Stimulated activated memory B cell treated with anti-CD40 and anti-IgM and Interleukin-4, amounts not matched to agents 10 μg/mL and 1 μg/mL and 100 μg/mL, for 72 hours (primary cell): ENCODE measurements around the gene ADH5.
"Not testable (repeated sequence)": the region's sequence is repeated elsewhere in the genome, so short reads cannot be mapped to it uniquely, and the experiment has no call there.

Experiments used
- ATAC-seq: fragments of 150-1000 bp; cut with Tn5 transposase; 2 replicates; pipeline ENCODE4 v1.10.0; 2021
- H3K27ac Mint-ChIP-seq: one replicate; pipeline ENCODE4 v1.8.0; 2022; ENCODE audit warnings: mild to moderate bottlenecking, mixed read lengths
- H3K27me3 Mint-ChIP-seq: one replicate; pipeline ENCODE4 v1.8.0; 2022; ENCODE audit warnings: mixed read lengths
- H3K36me3 Mint-ChIP-seq: one replicate; pipeline ENCODE4 v1.8.0; 2022; ENCODE audit warnings: mixed read lengths
- H3K4me1 Mint-ChIP-seq: one replicate; pipeline ENCODE4 v1.8.0; 2022; ENCODE audit warnings: mixed read lengths
- H3K4me3 Mint-ChIP-seq: one replicate; pipeline ENCODE4 v1.8.0; 2022; ENCODE audit warnings: mild to moderate bottlenecking, moderate library complexity, mixed read lengths
- H3K9me3 Mint-ChIP-seq: one replicate; pipeline ENCODE4 v1.8.0; 2022; ENCODE audit warnings: mixed read lengths

ADH5 gene

DNA sequence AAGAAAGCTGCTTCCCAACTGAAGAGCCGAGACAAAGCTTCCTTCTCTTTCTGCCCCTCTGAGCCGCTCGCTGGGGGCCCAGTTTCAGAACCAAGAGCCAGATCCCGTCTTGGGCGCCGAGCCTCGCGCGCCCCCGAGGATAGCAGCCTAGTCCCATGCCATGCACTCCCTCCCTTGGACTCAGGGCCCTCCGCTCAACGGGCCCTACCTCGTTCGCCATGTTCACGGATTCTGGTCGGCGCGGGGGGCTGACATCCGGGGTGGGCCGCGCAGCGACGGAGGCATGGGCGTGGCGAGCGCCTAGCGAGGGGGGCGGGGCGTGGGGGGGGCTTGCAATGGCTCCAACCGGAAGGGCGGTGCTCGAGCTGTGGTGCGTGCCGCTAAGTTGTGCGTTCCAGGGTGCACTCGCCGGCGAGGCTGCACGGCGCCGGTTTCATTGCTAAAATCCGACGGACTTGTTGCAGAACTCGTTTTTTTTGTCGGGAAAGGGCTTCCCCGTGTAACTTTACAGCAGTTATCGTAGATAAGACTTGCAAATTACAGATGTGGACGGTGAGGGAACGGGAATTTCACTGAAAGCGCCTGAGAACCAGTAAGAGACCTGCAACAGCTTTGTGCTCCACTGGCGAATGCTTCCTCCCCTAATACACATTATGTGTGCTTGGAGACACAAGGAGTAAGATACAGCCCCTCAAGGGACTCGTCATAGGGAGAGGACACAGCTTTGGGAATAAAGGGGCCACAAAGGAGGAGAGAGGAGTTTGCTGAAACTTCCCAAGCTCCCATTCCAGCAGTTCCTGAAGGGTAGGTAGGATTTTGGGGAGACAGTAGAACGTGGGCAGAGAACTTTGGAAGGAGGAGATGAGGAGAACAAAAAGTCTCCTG is at the start of gene ADH5:
TSS of gene ADH5 (minus strand) at position 308 of the 885 bp plus-strand sequence. CDS start at position 220, 88 bp downstream.
- Mint-ChIP-seq H3K4me1 (peaks cover 50% of the 10 kb centered on the region), H3K36me3 (peaks cover 15% of the 10 kb centered on the region), H3K27ac (peak within 1 kb of the TSS; percentile 97), H3K4me3 (peak within 1 kb of the TSS; percentile 95), H3K9me3 (no peaks in the 10 kb centered on the region), H3K27me3 (no peaks in the 10 kb centered on the region)
- peak; percentile 99 for ATAC-seq

DNA sequence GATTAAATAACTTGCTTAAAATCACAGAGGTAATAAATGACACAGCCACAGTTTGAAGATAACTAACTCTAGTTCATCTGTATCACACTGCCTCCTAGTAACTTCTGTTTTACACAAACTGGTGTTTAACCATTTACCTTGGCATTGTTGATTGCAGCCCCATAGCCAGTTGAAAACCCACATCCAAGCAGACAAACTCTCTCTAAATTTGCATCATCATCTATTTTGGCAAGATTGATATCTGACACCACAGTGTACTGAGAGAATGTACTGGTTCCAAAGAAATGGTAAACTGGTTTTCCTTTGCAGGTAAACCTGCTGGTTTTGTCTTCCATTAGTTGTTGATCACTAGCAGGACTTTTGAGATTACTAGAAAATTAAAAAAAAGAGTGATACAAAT is 47.7 kb upstream of the ADH5 start:
- Mint-ChIP-seq H3K36me3 (no peaks in the 10 kb centered on the region), H3K9me3 (no peaks in the 10 kb centered on the region), H3K4me3 (no peak overlapping the region), H3K27ac (no peak overlapping the region), H3K27me3 (no peaks in the 10 kb centered on the region), H3K4me1 (no peaks in the 10 kb centered on the region)
- no peak for ATAC-seq

DNA sequence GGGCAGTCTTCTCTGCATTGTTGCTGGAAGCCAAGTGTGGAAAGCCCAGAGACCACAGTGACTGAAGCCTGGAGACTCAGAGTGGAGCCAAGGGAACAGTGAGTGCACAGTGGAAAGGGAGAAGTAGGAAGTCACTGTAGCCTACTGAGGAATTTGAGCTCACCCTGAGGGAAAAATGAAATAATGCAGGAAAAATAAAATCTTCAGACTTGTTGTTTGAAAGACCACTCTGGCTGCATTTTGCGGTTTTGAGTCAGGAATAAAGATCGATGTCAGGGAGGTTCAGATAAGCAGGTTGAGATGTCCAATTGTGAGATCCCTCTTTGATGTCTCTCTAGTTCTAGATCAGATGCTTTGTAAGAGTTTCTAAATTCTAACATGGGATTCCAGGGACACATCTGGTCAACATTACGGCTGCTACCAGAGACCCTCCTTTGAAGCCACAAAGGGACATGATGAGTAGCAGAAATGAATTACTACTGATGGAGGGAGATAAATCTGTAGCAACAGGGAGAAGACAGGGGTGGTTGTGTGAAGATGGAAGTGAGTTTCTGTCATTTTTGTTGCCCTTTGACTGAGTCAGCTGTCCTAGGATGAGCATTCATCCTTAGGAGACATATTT is 47.1 kb upstream of the ADH5 start:
- H3K4me1 Mint-ChIP-seq, result no peaks in the 10 kb centered on the region
- no peaks in the 10 kb centered on the region for H3K27me3 Mint-ChIP-seq
- peak; percentile 41 for ATAC-seq
- H3K27ac Mint-ChIP-seq, result no peak overlapping the region
- H3K9me3 Mint-ChIP-seq, result no peaks in the 10 kb centered on the region
- H3K4me3 Mint-ChIP-seq, result no peak overlapping the region
- no peaks in the 10 kb centered on the region for H3K36me3 Mint-ChIP-seq

DNA sequence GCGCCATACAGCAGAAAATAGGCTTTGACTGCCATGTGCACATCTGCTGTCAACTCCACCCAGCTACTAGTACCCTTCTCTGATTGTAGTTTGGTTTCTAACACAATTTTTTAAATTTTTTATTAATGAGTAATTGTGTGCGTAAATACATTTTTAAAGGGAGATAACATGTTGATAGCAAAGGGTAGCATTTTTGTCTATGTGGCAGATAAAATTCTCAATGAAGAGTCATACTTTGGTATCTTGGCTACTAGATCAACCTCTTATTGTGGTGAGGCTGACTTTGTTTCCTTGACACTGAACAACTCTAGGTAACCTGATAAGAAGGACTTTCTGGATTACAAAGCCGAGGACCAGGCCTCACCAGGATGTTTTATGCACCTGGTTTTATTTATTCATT is 46.0 kb upstream of the ADH5 start:
- Mint-ChIP-seq H3K27me3 (no peaks in the 10 kb centered on the region), H3K4me1 (no peaks in the 10 kb centered on the region), H3K36me3 (no peaks in the 10 kb centered on the region), H3K4me3 (no peak overlapping the region), H3K9me3 (peaks cover 3% of the 10 kb centered on the region), H3K27ac (no peak overlapping the region)
- ATAC-seq, result no peak

DNA sequence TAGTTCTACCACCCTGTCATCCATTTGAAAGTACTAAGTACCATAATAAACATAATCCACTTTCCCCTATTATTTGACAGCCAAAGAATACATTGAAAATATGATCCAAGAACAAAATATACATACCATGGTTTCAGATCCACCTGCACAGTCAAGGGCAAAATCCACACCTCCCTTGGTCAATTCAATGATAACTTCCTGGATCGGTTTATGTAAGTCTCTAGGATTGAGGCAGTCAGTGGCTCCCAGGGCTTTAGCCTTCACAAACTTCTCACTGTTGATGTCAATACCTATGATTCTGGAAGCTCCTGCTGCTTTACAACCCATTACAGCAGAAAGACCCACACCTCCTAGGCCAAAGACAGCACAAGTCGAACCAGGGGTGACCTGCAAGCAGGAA is 42.8 kb upstream of the ADH5 start:
- Mint-ChIP-seq H3K9me3 (peaks cover 4% of the 10 kb centered on the region), H3K36me3 (no peaks in the 10 kb centered on the region), H3K4me3 (no peak overlapping the region), H3K27me3 (no peaks in the 10 kb centered on the region), H3K4me1 (no peaks in the 10 kb centered on the region), H3K27ac (no peak overlapping the region)
- no peak for ATAC-seq

DNA sequence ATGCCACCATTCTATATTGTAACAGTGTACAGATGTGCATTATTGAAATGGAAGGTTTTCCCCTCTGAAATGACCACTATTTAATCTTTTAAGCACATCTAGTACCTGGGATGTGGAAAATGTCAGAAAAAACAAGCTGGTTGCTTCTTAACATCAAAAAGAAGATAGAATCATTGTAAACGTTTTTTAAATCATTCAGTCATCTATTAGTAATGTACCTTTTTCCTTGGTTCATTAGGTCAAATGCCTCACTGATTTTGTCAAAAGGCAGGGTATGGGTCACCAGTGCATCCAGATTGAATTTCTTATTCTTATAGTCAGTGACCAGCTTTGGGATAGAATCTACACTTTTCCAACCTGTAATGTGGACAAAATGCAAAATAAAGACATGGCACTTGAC is 37.8 kb upstream of the ADH5 start:
- H3K27me3 Mint-ChIP-seq, result no peaks in the 10 kb centered on the region
- H3K9me3 Mint-ChIP-seq, result peaks cover 4% of the 10 kb centered on the region
- H3K27ac Mint-ChIP-seq, result no peak overlapping the region
- no peaks in the 10 kb centered on the region for H3K4me1 Mint-ChIP-seq
- ATAC-seq, result no peak
- no peak overlapping the region for H3K4me3 Mint-ChIP-seq
- no peaks in the 10 kb centered on the region for H3K36me3 Mint-ChIP-seq

DNA sequence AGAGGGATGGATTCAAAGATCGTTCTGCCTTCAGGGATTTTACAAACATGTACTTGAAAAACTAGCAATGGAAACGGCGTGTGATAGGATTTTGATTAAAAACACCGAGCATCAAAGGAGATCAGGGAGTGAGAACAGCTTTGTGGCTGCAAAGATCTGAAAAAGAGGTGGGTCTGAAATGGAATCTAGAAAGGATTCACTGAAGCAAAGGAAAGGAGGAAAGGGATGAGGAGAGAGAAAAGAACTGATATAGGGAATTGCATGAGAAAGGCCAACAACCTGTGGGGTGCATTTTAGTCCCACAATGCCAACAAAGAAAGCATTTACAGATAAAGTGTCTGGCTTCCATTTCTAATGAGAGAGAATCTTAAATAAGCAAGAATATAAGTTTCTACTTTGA is 32.4 kb upstream of the ADH5 start:
- Mint-ChIP-seq H3K27ac (no peak overlapping the region), H3K4me3 (no peak overlapping the region), H3K4me1 (no peaks in the 10 kb centered on the region), H3K9me3 (no peaks in the 10 kb centered on the region), H3K27me3 (no peaks in the 10 kb centered on the region), H3K36me3 (no peaks in the 10 kb centered on the region)
- no peak for ATAC-seq

DNA sequence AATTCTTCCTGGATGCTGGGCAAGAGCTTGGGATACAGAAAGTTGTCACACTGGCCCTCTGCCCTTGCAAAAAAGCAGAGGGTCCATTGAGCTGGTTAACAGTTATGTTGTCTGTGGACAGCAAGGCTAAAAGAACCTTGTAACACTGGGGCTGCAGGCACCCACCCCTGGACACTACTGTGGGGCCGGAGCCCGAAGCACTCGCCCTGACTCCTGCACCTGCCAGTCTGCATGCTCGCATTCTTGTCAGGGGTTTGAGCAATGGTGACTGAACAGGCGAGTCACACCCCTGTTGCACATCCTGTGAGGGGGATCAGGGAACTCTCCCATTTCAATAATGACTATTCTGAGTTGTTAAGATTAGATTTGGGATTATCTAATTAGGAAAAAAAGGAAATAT is 31.9 kb upstream of the ADH5 start:
- Mint-ChIP-seq H3K4me1 (no peaks in the 10 kb centered on the region), H3K27ac (no peak overlapping the region), H3K36me3 (no peaks in the 10 kb centered on the region), H3K4me3 (no peak overlapping the region), H3K9me3 (no peaks in the 10 kb centered on the region), H3K27me3 (no peaks in the 10 kb centered on the region)
- ATAC-seq, result no peak

DNA sequence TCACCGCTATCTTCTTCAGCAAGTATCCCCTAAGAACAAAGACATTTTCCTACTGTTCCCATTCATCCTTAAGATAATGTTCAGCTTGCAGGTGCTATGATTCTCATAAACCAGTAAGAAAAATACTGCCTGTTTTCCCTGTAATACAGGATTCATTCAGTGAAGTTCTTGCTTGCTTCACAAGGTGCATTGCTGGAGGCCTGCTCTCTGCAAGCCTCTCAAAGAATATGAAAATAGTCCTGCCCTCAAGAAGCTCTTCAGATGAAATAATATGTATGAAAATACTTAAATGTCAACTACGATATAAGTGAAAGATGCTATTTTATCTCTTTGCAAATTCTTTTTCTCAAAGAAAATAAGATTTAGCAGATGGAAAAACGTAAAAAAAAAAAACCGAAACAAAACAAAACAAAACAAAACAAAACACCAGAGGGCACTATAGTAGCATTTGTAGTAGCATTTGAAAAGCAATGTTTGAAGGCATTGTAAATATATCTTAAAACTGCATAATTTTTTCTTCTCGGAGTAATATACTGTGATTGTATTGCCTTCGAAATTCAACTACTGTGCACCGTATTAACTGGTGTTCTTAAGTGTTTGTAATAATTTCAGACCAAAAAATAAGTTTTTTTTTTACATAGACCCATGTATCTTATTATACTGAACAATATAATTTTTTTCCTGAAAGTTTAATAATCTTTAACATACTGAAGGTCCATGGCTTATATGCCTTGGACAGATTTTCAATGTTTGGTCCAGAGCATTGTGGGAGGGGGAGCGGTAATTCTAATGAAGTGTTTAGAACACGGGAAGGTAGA is 29.5 kb upstream of the ADH5 start:
- H3K4me1 Mint-ChIP-seq, result no peaks in the 10 kb centered on the region
- no peaks in the 10 kb centered on the region for H3K27me3 Mint-ChIP-seq
- no peaks in the 10 kb centered on the region for H3K9me3 Mint-ChIP-seq
- ATAC-seq, result no peak
- H3K36me3 Mint-ChIP-seq, result no peaks in the 10 kb centered on the region
- no peak overlapping the region for H3K27ac Mint-ChIP-seq
- no peak overlapping the region for H3K4me3 Mint-ChIP-seq

DNA sequence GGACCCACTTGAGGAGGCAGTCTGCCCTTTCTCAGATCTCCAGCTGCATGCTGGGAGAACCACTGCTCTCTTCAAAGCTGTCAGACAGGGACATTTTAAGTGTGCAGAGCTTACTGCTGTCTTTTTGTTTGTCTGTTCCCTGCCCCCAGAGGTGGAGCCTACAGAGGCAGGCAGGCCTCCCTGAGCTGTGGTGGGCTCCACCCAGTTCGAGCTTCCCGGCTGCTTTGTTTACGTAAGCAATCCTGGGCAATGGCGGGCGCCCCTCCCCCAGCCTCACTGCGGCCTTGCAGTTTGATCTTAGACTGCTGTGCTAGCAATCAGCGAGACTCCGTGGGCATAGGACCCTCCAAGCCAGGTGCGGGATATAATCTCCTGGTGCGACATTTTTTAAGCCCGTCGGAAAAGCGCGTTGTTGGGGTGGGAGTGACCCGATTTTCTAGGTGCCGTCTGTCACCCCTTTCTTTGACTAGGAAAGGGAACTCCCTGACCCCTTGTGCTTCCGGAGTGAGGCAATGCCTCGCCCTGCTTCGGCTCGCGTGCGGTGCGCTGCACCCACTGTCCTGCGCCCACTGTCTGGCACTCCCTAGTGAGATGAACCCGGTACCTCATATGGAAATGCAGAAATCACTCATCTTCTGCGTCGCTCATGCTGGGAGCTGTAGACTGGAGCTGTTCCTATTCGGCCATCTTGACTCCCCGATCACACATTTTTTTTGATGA is 28.7 kb upstream of the ADH5 start:
- H3K27me3 Mint-ChIP-seq, H3K9me3 Mint-ChIP-seq, ATAC-seq, H3K27ac Mint-ChIP-seq, H3K4me3 Mint-ChIP-seq, H3K4me1 Mint-ChIP-seq, H3K36me3 Mint-ChIP-seq: not testable (repeated sequence)

DNA sequence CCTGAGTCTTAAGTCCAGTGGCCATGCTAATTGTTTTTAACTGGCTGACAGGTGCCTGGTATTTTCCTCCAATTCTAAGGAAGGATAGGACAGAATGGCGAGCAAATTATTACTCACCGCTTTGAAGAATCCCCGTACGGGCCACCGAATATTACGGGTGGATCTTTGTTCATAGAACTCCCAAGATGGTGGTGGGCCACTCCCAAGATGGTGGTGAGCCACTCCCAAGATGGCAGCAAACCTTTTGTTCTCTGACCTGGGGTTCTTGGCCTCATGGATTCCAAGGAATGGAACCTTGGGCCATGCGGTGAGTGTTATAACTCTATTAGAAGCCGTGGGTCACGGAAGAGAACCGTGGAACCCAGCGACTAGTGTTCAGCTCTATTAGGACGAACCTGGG is 20.7 kb upstream of the ADH5 start:
- ATAC-seq, H3K27ac Mint-ChIP-seq, H3K27me3 Mint-ChIP-seq, H3K4me1 Mint-ChIP-seq, H3K36me3 Mint-ChIP-seq, H3K4me3 Mint-ChIP-seq, H3K9me3 Mint-ChIP-seq: not testable (repeated sequence)

DNA sequence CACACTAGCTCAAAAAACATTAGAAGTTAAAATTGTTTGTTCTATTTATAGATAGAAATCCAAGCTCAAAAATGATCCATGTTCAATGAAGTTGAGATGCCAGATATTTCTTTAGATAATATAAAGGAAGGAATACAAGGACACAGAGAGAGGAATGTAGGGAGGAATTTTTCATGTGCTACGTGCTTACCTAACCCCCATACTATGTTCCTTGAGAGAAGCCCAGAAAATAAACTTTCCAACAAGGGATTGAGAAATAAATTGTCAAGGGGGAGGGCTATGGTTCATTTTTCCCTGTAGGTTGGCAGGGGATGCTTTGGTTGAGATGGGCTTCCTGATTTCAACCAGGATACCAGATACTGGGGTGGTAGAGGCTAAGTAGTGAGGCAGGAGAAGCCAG is 15.6 kb upstream of the ADH5 start:
- H3K27ac Mint-ChIP-seq, result no peak overlapping the region
- no peaks in the 10 kb centered on the region for H3K36me3 Mint-ChIP-seq
- no peak overlapping the region for H3K4me3 Mint-ChIP-seq
- ATAC-seq, result no peak
- H3K27me3 Mint-ChIP-seq, result no peaks in the 10 kb centered on the region
- H3K9me3 Mint-ChIP-seq, result no peaks in the 10 kb centered on the region
- H3K4me1 Mint-ChIP-seq, result peaks cover 7% of the 10 kb centered on the region

DNA sequence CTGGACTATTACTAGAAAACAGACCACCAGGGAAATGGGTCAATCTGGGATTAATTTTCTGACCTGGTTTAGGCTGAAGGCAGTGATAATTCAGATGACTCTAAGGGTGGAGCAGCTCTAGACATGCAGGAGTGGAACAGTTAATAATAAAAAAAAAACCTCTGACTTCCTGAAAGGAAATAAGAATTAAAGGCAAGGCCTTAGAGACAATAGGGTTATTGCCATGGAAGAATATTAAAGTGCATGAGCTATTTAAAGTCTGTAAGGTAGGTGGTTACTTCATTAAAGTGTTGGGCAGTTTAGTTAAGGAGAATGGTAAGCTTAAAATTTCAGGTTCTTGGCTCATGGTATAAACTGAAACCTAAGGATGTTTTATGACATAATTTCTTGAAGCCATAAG is 14.6 kb upstream of the ADH5 start:
- H3K9me3 Mint-ChIP-seq, result no peaks in the 10 kb centered on the region
- no peaks in the 10 kb centered on the region for H3K36me3 Mint-ChIP-seq
- no peak overlapping the region for H3K4me3 Mint-ChIP-seq

DNA sequence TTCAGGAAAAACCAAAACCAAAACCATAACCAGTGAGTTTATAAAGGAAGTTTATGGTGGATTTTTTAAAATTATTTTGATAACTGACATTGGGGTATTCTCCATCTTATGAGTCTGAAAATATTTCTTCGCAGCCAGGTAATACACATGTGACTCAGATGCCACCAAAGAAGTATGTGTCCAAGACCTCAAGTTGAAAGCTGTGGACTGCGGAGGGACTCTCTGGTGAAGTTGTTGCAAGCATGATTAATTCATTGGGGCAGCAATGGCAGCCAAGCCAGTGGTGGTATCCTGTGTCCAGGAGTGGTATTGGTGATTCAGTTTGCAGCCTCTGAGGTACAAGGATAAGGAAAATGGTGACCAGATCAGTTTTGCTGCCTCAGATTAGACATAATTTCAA is 14.0 kb upstream of the ADH5 start:
- ATAC-seq, result no peak
- Mint-ChIP-seq H3K4me3 (no peak overlapping the region), H3K36me3 (no peaks in the 10 kb centered on the region), H3K4me1 (no peaks in the 10 kb centered on the region), H3K9me3 (no peaks in the 10 kb centered on the region), H3K27ac (no peak overlapping the region), H3K27me3 (no peaks in the 10 kb centered on the region)

More for the DNA sequence above, 14.6 kb upstream of the ADH5 start:
- H3K4me1 Mint-ChIP-seq, result no peaks in the 10 kb centered on the region
- no peaks in the 10 kb centered on the region for H3K27me3 Mint-ChIP-seq
- no peak for ATAC-seq
- no peak overlapping the region for H3K27ac Mint-ChIP-seq

DNA sequence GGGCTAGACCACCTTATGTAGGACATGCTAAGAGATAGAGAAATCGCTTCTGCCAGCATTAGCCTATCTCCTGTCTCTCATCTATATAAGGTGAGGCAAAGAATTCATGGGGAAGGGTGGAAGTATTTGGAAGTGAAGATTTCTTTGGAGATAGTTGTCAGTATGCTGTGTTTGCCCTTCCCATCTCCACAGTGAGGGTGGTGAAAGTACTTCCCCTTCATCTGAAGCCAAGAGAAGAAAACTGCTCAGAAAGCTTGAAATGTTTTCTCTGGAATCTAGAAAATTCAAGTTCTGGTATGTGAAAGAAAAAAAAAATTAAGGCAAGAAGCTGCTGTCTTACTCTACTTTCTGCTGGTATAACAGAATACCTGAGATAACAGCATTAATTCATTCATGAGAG is 12.3 kb upstream of the ADH5 start:
- Mint-ChIP-seq H3K27me3 (no peaks in the 10 kb centered on the region), H3K4me1 (no peaks in the 10 kb centered on the region), H3K4me3 (no peak overlapping the region)

More for the DNA sequence above, 12.3 kb upstream of the ADH5 start:
- no peak for ATAC-seq
- Mint-ChIP-seq H3K36me3 (no peaks in the 10 kb centered on the region), H3K27ac (no peak overlapping the region), H3K9me3 (no peaks in the 10 kb centered on the region)
